ENCODE data around the gene JAG2. TPM values are rescaled to one million over a fixed set of nuclear protein-coding genes. Genes with fewer than 3 reads are reported as not detected.

JAG2 gene
- total RNA-seq, 3 donors from 2014 or later (not counting 1 experiment from before 2014, with no cell fraction given) = 3.5 to 6.6 (median 6.1) TPM

DNA sequence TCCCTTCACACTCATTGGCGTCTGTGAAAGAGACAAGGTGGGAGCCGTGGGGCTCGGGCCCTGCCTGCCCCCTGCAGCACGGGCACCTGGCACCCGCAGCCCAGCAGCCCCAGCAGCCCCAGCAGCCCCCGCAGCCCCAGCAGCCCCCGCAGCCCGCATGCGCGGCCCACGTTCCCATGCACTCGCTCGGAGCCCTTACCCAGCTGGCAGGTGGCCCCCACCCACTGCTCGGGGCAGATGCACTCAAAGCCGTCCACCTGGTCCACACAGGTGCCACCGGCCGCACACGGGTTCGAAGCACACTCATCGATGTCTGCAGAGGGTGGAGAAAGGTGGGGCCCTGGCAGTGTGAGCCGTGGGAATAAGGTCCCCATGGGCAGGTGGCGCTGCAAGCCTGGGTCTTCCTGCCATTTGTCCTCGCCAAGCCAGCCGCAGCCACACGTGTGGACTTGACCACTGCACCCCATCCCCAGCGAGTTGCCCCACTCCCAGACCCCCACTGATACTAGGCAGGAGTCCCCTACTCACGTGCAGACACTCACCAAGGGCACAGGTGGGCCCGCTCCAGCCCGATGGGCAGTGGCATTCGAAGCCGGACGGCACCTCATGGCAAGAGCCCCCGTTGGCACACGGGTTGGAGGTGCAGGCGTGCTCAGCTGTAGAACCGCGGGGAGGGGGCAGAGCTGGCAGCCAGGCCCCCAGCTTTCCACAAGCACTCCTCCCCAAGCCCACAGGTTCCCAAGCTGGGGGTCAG lies 17.3 kb downstream of the JAG2 start:
- intact Hi-C loops (cut with micrococcal nuclease) = no loop called here
- peaks cover 6% of the 10 kb centered on the region for H3K4me1 ChIP-seq (ENCODE audit: control insufficient read depth, insufficient read depth, low read length)
- H3K27ac Mint-ChIP-seq = no peak overlapping the region
- no peaks in the 10 kb centered on the region for H3K27me3 ChIP-seq (ENCODE audit: control insufficient read depth, insufficient read depth, low read length)
- no peaks in the 10 kb centered on the region for H3K27me3 Mint-ChIP-seq (ENCODE audit: low read depth in 2 of 2)
- no peak overlapping the region for H3K4me3 Mint-ChIP-seq
- H3K9me3 ChIP-seq (ENCODE audit: control insufficient read depth, insufficient read depth, low read length) = no peaks in the 10 kb centered on the region
- DNase-seq = no peak
- 89% methylated on average over 37 of the region's 37 CpGs for WGBS (ENCODE audit: insufficient coverage)
- no peaks in the 10 kb centered on the region for H3K36me3 ChIP-seq (ENCODE audit: control insufficient read depth, insufficient read depth, low read length)
- no peaks in the 10 kb centered on the region for H3K4me1 Mint-ChIP-seq
- TF ChIP-seq, protein P1, sequence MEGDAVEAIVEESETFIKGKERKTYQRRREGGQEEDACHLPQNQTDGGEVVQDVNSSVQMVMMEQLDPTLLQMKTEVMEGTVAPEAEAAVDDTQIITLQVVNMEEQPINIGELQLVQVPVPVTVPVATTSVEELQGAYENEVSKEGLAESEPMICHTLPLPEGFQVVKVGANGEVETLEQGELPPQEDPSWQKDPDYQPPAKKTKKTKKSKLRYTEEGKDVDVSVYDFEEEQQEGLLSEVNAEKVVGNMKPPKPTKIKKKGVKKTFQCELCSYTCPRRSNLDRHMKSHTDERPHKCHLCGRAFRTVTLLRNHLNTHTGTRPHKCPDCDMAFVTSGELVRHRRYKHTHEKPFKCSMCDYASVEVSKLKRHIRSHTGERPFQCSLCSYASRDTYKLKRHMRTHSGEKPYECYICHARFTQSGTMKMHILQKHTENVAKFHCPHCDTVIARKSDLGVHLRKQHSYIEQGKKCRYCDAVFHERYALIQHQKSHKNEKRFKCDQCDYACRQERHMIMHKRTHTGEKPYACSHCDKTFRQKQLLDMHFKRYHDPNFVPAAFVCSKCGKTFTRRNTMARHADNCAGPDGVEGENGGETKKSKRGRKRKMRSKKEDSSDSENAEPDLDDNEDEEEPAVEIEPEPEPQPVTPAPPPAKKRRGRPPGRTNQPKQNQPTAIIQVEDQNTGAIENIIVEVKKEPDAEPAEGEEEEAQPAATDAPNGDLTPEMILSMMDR (IDR thresholded peaks at IDR 0.05) = no peak
- H3K27ac ChIP-seq (ENCODE audit: low read length) = no peak overlapping the region
- H3K36me3 Mint-ChIP-seq = no peaks in the 10 kb centered on the region
- no peaks in the 10 kb centered on the region for H3K9me3 Mint-ChIP-seq
- ATAC-seq = no peak
- H3K4me3 ChIP-seq (ENCODE audit: low read length) = no peak overlapping the region

DNA sequence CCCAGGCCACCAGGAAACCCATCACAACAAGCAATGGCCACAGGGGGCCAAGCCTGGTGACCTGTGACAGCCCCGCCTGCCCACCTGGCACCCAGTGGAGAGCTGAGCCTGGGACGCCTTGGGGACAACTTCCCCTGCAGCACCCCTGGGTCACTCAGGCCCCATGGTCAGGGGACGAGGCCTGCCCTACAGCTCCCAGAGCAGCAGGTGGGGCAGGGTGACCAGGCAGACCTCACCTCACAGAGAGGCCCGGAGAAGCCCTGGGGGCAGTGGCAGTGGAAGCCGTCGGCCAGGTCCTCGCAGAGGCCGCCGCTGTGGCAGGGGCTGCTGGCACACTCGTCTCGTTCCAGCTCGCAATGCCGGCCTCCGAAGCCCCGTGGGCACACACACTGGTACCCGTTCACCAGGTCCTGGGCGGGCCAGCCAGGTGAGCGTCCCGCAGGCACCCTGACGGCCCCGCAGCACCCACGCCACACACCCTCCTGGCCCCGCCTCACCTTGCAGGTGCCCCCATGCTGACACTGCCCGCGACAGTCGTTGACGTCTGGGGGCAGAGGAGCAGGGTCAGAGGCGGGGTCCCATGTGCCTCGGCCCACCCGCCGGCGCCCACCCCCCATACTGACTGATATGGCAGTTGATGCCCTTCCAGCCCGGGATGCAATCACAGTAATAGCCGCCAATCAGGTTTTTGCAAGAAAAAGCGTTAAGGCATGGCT lies 18.1 kb downstream of the JAG2 start:
- intact Hi-C loops (cut with micrococcal nuclease) = no loop called here
- H3K27me3 ChIP-seq (ENCODE audit: control insufficient read depth, insufficient read depth, low read length) = no peaks in the 10 kb centered on the region
- no peak for DNase-seq
- no peak overlapping the region for H3K4me3 ChIP-seq (ENCODE audit: low read length)
- no peak overlapping the region for H3K27ac ChIP-seq (ENCODE audit: low read length)
- Mint-ChIP-seq H3K27ac (no peak overlapping the region), H3K36me3 (no peaks in the 10 kb centered on the region), H3K27me3 (ENCODE audit: low read depth in 2 of 2) (no peaks in the 10 kb centered on the region), H3K9me3 (no peaks in the 10 kb centered on the region), H3K4me1 (no peaks in the 10 kb centered on the region), H3K4me3 (no peak overlapping the region)
- ATAC-seq = no peak
- TF ChIP-seq, protein P1 (IDR thresholded peaks at IDR 0.05) = no peak
- no peaks in the 10 kb centered on the region for H3K36me3 ChIP-seq (ENCODE audit: control insufficient read depth, insufficient read depth, low read length)
- WGBS (ENCODE audit: insufficient coverage) = 88% methylated on average over 35 of the region's 35 CpGs
- peaks cover 6% of the 10 kb centered on the region for H3K4me1 ChIP-seq (ENCODE audit: control insufficient read depth, insufficient read depth, low read length)
- no peaks in the 10 kb centered on the region for H3K9me3 ChIP-seq (ENCODE audit: control insufficient read depth, insufficient read depth, low read length)

DNA sequence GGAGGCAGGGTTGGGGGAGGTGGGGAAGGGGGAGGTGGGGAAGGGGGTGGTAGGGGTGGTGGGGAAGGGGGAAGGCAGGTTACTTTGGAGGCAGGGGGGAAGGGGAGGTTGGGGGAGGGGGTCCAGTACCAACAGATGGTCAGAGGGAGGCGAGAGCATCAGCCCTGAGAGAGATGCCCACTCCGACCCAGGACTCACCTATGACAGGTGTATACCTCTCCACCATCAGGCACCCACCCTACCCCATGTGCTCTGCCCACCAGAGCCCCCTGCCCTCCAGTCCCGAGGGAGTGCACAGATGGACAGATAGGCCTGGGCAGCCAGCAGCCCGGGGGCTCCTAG lies 18.6 kb downstream of the JAG2 start:
- TF ChIP-seq, protein P1 (IDR thresholded peaks at IDR 0.05) = no peak

More for the DNA sequence above, 18.6 kb downstream of the JAG2 start:
- no peaks in the 10 kb centered on the region for H3K36me3 Mint-ChIP-seq
- no peaks in the 10 kb centered on the region for H3K4me1 Mint-ChIP-seq
- H3K9me3 Mint-ChIP-seq = no peaks in the 10 kb centered on the region
- Histone ChIP-seq H3K9me3 (ENCODE audit: control insufficient read depth, insufficient read depth, low read length) (no peaks in the 10 kb centered on the region), H3K36me3 (ENCODE audit: control insufficient read depth, insufficient read depth, low read length) (no peaks in the 10 kb centered on the region), H3K27ac (ENCODE audit: low read length) (no peak overlapping the region), H3K4me1 (ENCODE audit: control insufficient read depth, insufficient read depth, low read length) (peaks cover 6% of the 10 kb centered on the region), H3K27me3 (ENCODE audit: control insufficient read depth, insufficient read depth, low read length) (no peaks in the 10 kb centered on the region), H3K4me3 (ENCODE audit: low read length) (no peak overlapping the region)
- H3K4me3 Mint-ChIP-seq = no peak overlapping the region
- intact Hi-C loops (cut with micrococcal nuclease) = no loop called here
- no peak for ATAC-seq
- WGBS (ENCODE audit: insufficient coverage) = 86% methylated on average over 4 of the region's 4 CpGs
- H3K27ac Mint-ChIP-seq = no peak overlapping the region
- H3K27me3 Mint-ChIP-seq (ENCODE audit: low read depth in 2 of 2) = no peaks in the 10 kb centered on the region
- DNase-seq = no peak

Data from natural killer cell (primary cell).